GM21381 (cell line): ENCODE results near the gene STK10.

Experiments used
- ATAC-seq: cut with Tn5 transposase; IDR thresholded peaks from one replicate; pipeline ENCODE4 v1.9.1; 2021; ENCODE audit warnings: mild to moderate bottlenecking, moderate library complexity; ENCODE audit not compliant: unreplicated experiment

The STK10 gene

GRCh38 chr5:171992305-171992704 lies 195.7 kb downstream of the STK10 start:
- no peak for ATAC-seq
